Smooth muscle cell (in vitro differentiated cells): ENCODE measurements around the gene PROM2. TPM values are rescaled to one million over a fixed set of nuclear protein-coding genes. Genes with fewer than 3 reads are reported as not detected.

ENCODE experiments used
- DNase-seq: peaks from one replicate; lab custom pipeline; 2025; ENCODE audit not compliant: unreplicated experiment; lab: John Stamatoyannopoulos, UW
- H2AFZ ChIP-seq: fragments of 200-600 bp; sonication (generic); 2 replicates; pipeline ENCODE4 v1.6.0; 2016; ENCODE audit warnings: antibody characterized with exemption, low read depth, mild to moderate bottlenecking
- H3F3A ChIP-seq: fragments of 200-600 bp; sonication (generic); 2 replicates; pipeline ENCODE4 v1.6.0; 2017; ENCODE audit warnings: antibody characterized with exemption, low read depth
- H3K27ac ChIP-seq: fragments of 200-600 bp; sonication (generic); 2 replicates; pipeline ENCODE4 v1.5.1; 2016; ENCODE audit warnings: low read depth, mild to moderate bottlenecking
- H3K27me3 ChIP-seq: fragments of 200-600 bp; sonication (generic); 2 replicates; pipeline ENCODE4 v1.6.1; 2016; ENCODE audit warnings: low read depth, mild to moderate bottlenecking
- H3K36me3 ChIP-seq: fragments of 200-600 bp; sonication (generic); 2 replicates; pipeline ENCODE4 v1.5.1; 2016; ENCODE audit warnings: low read depth
- H3K4me1 ChIP-seq: fragments of 200-600 bp; sonication (generic); 2 replicates; pipeline ENCODE4 v1.5.1; 2016; ENCODE audit warnings: low read depth
- H3K4me2 ChIP-seq: fragments of 200-600 bp; sonication (generic); 2 replicates; pipeline ENCODE4 v1.6.0; 2016; ENCODE audit warnings: mild to moderate bottlenecking
- H3K4me3 ChIP-seq: fragments of 200-600 bp; sonication (generic); 2 replicates; pipeline ENCODE4 v1.5.1; 2016; ENCODE audit warnings: mild to moderate bottlenecking
- H3K79me2 ChIP-seq: fragments of 200-600 bp; sonication (generic); 2 replicates; pipeline ENCODE4 v1.6.0; 2016; ENCODE audit warnings: low read depth, mild to moderate bottlenecking
- H3K9ac ChIP-seq: fragments of 200-600 bp; sonication (generic); 2 replicates; pipeline ENCODE4 v1.6.0; 2016; ENCODE audit warnings: low read depth
- H3K9me3 ChIP-seq: fragments of 200-600 bp; sonication (generic); replicated peaks from 2 replicates; pipeline ENCODE4 v1.5.1; 2016; ENCODE audit warnings: low read depth
- H4K20me1 ChIP-seq: fragments of 200-600 bp; sonication (generic); 2 replicates; pipeline ENCODE4 v1.6.0; 2016; ENCODE audit warnings: low read depth
- CTCF ChIP-seq: fragments of 200-600 bp; sonication (generic); IDR thresholded peaks from 2 replicates; pipeline ENCODE4 v1.5.1; 2017; ENCODE audit warnings: borderline replicate concordance, mild to moderate bottlenecking, antibody characterized with exemption; ENCODE audit not compliant: insufficient read depth, poor library complexity, severe bottlenecking
- WGBS: methylation state at CpG from one replicate; pipeline ENCODE4 v1.1.7; 2016; ENCODE audit warnings: low lambda C conversion rate; 5-methylcytosine and 5-hydroxymethylcytosine counted together
- polyA plus RNA-seq: library from polyadenylated mRNA; unstranded; fragments of >200 nt; fragmentation: Nextera tagmentation; extraction: Ambion mirVana; gene quantifications from 2 replicates; pipeline ENCODE4 v1.2.1, GENCODE V29; 2016
- total RNA-seq: library from RNA; depleted of rRNA; stranded (reverse); fragments of >200 nt; gene quantifications from 2 replicates; pipeline ENCODE4 v1.2.3, GENCODE V29; 2014

The PROM2 gene
- total and polyA plus RNA-seq, 2 experiments from 2014 or later: 0.70 to 4.2 TPM

GRCh38 chr2:95278051-95278471, 3.8 kb downstream of the PROM2 start:
- H3K27me3 ChIP-seq: no peaks in the 10 kb centered on the region
- no peak overlapping the region for H3K4me2 ChIP-seq
- H3K27ac ChIP-seq: no peak overlapping the region
- no peaks in the 10 kb centered on the region for H3F3A ChIP-seq
- DNase-seq: no peak
- H3K4me3 ChIP-seq: no peak overlapping the region
- no peaks in the 10 kb centered on the region for H3K9me3 ChIP-seq
- H2AFZ ChIP-seq: no peak overlapping the region
- no peaks in the 10 kb centered on the region for H3K36me3 ChIP-seq
- 89% methylated on average over 7 of the region's 7 CpGs for WGBS
- TF ChIP-seq CTCF: no peak
- no peaks in the 10 kb centered on the region for H3K4me1 ChIP-seq
- H4K20me1 ChIP-seq: no peaks in the 10 kb centered on the region
- H3K79me2 ChIP-seq: no peaks in the 10 kb centered on the region
- no peak overlapping the region for H3K9ac ChIP-seq

DNA sequence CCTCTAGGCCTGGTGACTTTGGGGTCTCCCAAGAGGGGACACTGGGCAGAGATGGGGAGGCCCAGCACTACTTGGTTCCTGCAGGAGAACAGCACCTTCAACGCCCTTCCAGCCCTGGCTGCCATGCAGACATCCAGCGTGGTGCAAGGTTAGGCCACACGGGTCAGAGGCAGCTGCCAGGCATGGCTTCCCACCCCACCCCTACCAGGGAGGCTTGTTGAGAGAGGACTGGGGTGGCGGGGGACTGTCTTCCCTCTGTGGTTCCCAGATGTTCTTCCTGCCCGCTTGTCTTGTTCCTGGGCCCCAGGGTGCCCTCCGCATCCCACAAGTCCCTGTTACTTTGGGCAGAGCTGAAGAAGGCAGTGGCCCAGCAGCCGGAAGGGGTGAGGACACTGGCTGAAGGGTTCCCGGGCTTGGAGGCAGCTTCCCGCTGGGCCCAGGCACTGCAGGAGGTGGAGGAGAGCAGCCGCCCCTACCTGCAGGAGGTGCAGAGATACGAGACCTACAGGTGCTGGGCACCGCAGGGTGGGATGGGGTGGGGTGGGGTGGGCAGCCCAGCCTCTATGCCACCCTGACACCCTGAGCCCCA, 4.5 kb downstream of the PROM2 start:
- no peak for TF ChIP-seq CTCF
- Histone ChIP-seq H3K4me1 (no peaks in the 10 kb centered on the region), H3K4me2 (no peak overlapping the region)

GRCh38 chr2:95279435-95280035, 5.3 kb downstream of the PROM2 start:
- H3K4me3 ChIP-seq: no peak overlapping the region
- H3K27ac ChIP-seq: no peak overlapping the region
- TF ChIP-seq CTCF: no peak
- H3K4me1 ChIP-seq: no peaks in the 10 kb centered on the region
- H3F3A ChIP-seq: no peaks in the 10 kb centered on the region
- WGBS: 94% methylated on average over 19 of the region's 19 CpGs
- H3K9me3 ChIP-seq: no peaks in the 10 kb centered on the region
- DNase-seq: no peak
- no peak overlapping the region for H3K9ac ChIP-seq
- H3K4me2 ChIP-seq: no peak overlapping the region
- H3K36me3 ChIP-seq: no peaks in the 10 kb centered on the region
- H4K20me1 ChIP-seq: no peaks in the 10 kb centered on the region
- no peaks in the 10 kb centered on the region for H3K27me3 ChIP-seq
- H3K79me2 ChIP-seq: no peaks in the 10 kb centered on the region
- no peak overlapping the region for H2AFZ ChIP-seq

More for the DNA sequence above, 4.5 kb downstream of the PROM2 start:
- Histone ChIP-seq H3K79me2 (no peaks in the 10 kb centered on the region), H3K4me3 (no peak overlapping the region), H3F3A (no peaks in the 10 kb centered on the region), H3K36me3 (no peaks in the 10 kb centered on the region), H2AFZ (no peak overlapping the region), H3K9ac (no peak overlapping the region), H4K20me1 (no peaks in the 10 kb centered on the region), H3K9me3 (no peaks in the 10 kb centered on the region), H3K27ac (no peak overlapping the region), H3K27me3 (no peaks in the 10 kb centered on the region)
- WGBS: 94% methylated on average over 9 of the region's 12 CpGs
- no peak for DNase-seq

- H3K4me2 ChIP-seq: no peak overlapping the region
- no peaks in the 10 kb centered on the region for H3K9me3 ChIP-seq
- no peak overlapping the region for H3K9ac ChIP-seq
- no peak for DNase-seq
- H3K79me2 ChIP-seq: no peaks in the 10 kb centered on the region
- no peaks in the 10 kb centered on the region for H3F3A ChIP-seq
- no peak for TF ChIP-seq CTCF
- H2AFZ ChIP-seq: no peak overlapping the region
- no peaks in the 10 kb centered on the region for H3K4me1 ChIP-seq
- H3K36me3 ChIP-seq: no peaks in the 10 kb centered on the region
- H3K27me3 ChIP-seq: no peaks in the 10 kb centered on the region
- 97% methylated on average over 6 of the region's 8 CpGs for WGBS
- H3K27ac ChIP-seq: no peak overlapping the region
- no peaks in the 10 kb centered on the region for H4K20me1 ChIP-seq
- H3K4me3 ChIP-seq: no peak overlapping the region
These were observed 6.8 kb downstream of the PROM2 start for GRCh38 chr2:95281071-95281470.
